ENCODE data around the gene LRIF1. TPM values are rescaled to one million over a fixed set of nuclear protein-coding genes. Genes with fewer than 3 reads are reported as not detected.
"Not testable (repeated sequence)": the region's sequence is repeated elsewhere in the genome, so short reads cannot be mapped to it uniquely, and the experiment has no call there.

Gene LRIF1
- total RNA-seq, 4 donors from 2014 or later: 8.3 to 16.7 (median 12.3) TPM

GRCh38 chr1:110945626-110946025 is 18.1 kb downstream of the LRIF1 start:
- no peak for ATAC-seq
- H3K4me1 ChIP-seq: no peaks in the 10 kb centered on the region
- no peak overlapping the region for H3K4me3 ChIP-seq
- H3K27ac ChIP-seq: no peak overlapping the region
- TF ChIP-seq CTCF (IDR thresholded peaks at IDR 0.05 in 4 of 5, conservative IDR thresholded peaks at IDR 0.05 in 1 of 5): no peak
- in situ Hi-C loops (cut with MboI; ENCODE audit: low sequenced_read_pairs in 4 of 4) (loop anchor here in 1 of 4 donors (25.0 kb wide), 1 partner anchor 108 kb away; no protein-coding TSS in a partner anchor), intact Hi-C loops (cut with DNase I; ENCODE audit: low total_unique reads) (no loop called here)
- DNase-seq: no peak
- peaks cover 0 to 37% of the 10 kb centered on the region in 2 donors for H3K36me3 ChIP-seq
- H3K9me3 ChIP-seq: no peaks in the 10 kb centered on the region
- H3K27me3 ChIP-seq: no peaks in the 10 kb centered on the region

- ATAC-seq: no peak
Measured at GRCh38 chr1:110944806-110945205, 18.9 kb downstream of the LRIF1 start.

GRCh38 chr1:110936567-110936966 is 27.2 kb downstream of the LRIF1 start:
- H3K27me3 ChIP-seq: no peaks in the 10 kb centered on the region
- H3K36me3 ChIP-seq: no peaks in the 10 kb centered on the region
- intact Hi-C loops (cut with DNase I; ENCODE audit: low total_unique reads): no loop called here
- in situ Hi-C loops (cut with MboI; ENCODE audit: low sequenced_read_pairs in 4 of 4): loop anchor here in 1 of 4 donors (25.0 kb wide), 1 partner anchor 99 kb away; no protein-coding TSS in a partner anchor
- TF ChIP-seq CTCF (IDR thresholded peaks at IDR 0.05 in 4 of 5, conservative IDR thresholded peaks at IDR 0.05 in 1 of 5) (no peak), POLR2A (IDR thresholded peaks at IDR 0.05) (no peak)
- DNase-seq: no peak
- ATAC-seq: no peak
- H3K9me3 ChIP-seq: peaks cover 0 to 10% (median 0%) of the 10 kb centered on the region in 3 donors
- H3K4me3 ChIP-seq: no peak overlapping the region
- H3K4me1 ChIP-seq: no peaks in the 10 kb centered on the region
- no peak overlapping the region for H3K27ac ChIP-seq

More at GRCh38 chr1:110944806-110945205, 18.9 kb downstream of the LRIF1 start:
- H3K27ac ChIP-seq: no peak overlapping the region
- in situ Hi-C loops (cut with MboI; ENCODE audit: low sequenced_read_pairs in 4 of 4) (loop anchor here in 1 of 4 donors (25.0 kb wide), 1 partner anchor 108 kb away; no protein-coding TSS in a partner anchor), intact Hi-C loops (cut with DNase I; ENCODE audit: low total_unique reads) (no loop called here)
- H3K4me1 ChIP-seq: no peaks in the 10 kb centered on the region
- H3K9me3 ChIP-seq: no peaks in the 10 kb centered on the region
- peaks cover 0 to 29% of the 10 kb centered on the region in 2 donors for H3K36me3 ChIP-seq
- no peak overlapping the region for H3K4me3 ChIP-seq
- H3K27me3 ChIP-seq: no peaks in the 10 kb centered on the region
- no peak for DNase-seq
- no peak for TF ChIP-seq POLR2A (IDR thresholded peaks at IDR 0.05)
- no peak for TF ChIP-seq CTCF (IDR thresholded peaks at IDR 0.05 in 4 of 5, conservative IDR thresholded peaks at IDR 0.05 in 1 of 5)

GRCh38 chr1:110931097-110931496 is 32.6 kb downstream of the LRIF1 start:
- not testable (repeated sequence) for H3K36me3 ChIP-seq

GRCh38 chr1:110928904-110929303 is 34.8 kb downstream of the LRIF1 start:
- intact Hi-C loops (cut with DNase I; ENCODE audit: low total_unique reads): no loop called here
- Histone ChIP-seq H3K27ac (no peak overlapping the region), H3K4me3 (no peak overlapping the region), H3K4me1 (no peaks in the 10 kb centered on the region), H3K36me3 (no peaks in the 10 kb centered on the region), H3K27me3 (no peaks in the 10 kb centered on the region), H3K9me3 (no peaks in the 10 kb centered on the region)
- in situ Hi-C loops (cut with MboI; ENCODE audit: low sequenced_read_pairs in 4 of 4): loop anchor here in 1 of 4 donors (25.0 kb wide), 1 partner anchor 92 kb away; no protein-coding TSS in a partner anchor
- DNase-seq (no peak), ATAC-seq (no peak)
- TF ChIP-seq POLR2A (IDR thresholded peaks at IDR 0.05): no peak
- TF ChIP-seq CTCF (IDR thresholded peaks at IDR 0.05 in 4 of 5, conservative IDR thresholded peaks at IDR 0.05 in 1 of 5): no peak

More at GRCh38 chr1:110931097-110931496, 32.6 kb downstream of the LRIF1 start:
- H3K4me3 ChIP-seq; H3K4me1 ChIP-seq; H3K9me3 ChIP-seq; intact Hi-C loops (cut with DNase I; ENCODE audit: low total_unique reads); DNase-seq; H3K27me3 ChIP-seq; H3K27ac ChIP-seq; ATAC-seq: not testable (repeated sequence)
- in situ Hi-C loops (cut with MboI; ENCODE audit: low sequenced_read_pairs in 4 of 4): loop anchor here in 1 of 4 donors (25.0 kb wide), 1 partner anchor 94 kb away; no protein-coding TSS in a partner anchor

Data from gastrocnemius medialis (tissue), 4 donors.